ENCODE data around the gene MCF2L. TPM values are rescaled to one million over a fixed set of nuclear protein-coding genes. Genes with fewer than 3 reads are reported as not detected.

The MCF2L gene
- total RNA-seq, 1 donor = 8.0 TPM

- no peak overlapping the region for H3K4me3 ChIP-seq (ENCODE audit: low read depth, low read length)
- no peak for DNase-seq (ENCODE audit: low read depth)
- no peak for TF ChIP-seq CTCF (IDR thresholded peaks at IDR 0.05; ENCODE audit: insufficient read depth, low read length)
These were observed 37.6 kb downstream of the MCF2L start for GRCh38 chr13:113006660-113007059.

DNA sequence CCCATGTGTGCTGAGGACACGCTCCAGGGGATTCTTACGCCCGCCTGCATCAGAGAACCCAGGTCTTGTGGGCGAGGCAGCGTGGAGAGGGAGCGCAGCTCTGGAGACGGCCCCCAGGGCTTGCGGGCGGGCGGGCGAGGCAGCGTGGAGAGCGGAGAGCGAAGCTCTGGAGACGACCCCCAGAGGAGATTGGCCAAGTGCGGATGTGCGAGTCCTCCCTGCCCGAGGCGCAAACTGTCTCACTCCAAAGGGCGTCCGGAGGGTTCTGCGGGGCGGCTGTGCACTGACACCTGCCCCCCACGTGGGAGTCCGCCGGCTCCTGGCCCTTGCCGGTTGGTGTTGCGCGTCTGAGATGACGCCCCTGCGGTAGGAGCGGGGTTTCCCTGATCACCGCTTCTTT, 39.8 kb downstream of the MCF2L start:
- H3K4me3 ChIP-seq (ENCODE audit: low read depth, low read length) = no peak overlapping the region

GRCh38 chr13:113009743-113010509, 40.9 kb downstream of the MCF2L start:
- no peak for TF ChIP-seq CTCF (IDR thresholded peaks at IDR 0.05; ENCODE audit: insufficient read depth, low read length)
- no peak for DNase-seq (ENCODE audit: low read depth)
- H3K4me3 ChIP-seq (ENCODE audit: low read depth, low read length) = no peak overlapping the region

More for the DNA sequence above, 39.8 kb downstream of the MCF2L start:
- no peak for TF ChIP-seq CTCF (IDR thresholded peaks at IDR 0.05; ENCODE audit: insufficient read depth, low read length)
- no peak for DNase-seq (ENCODE audit: low read depth)

GRCh38 chr13:113010510-113010865, 41.5 kb downstream of the MCF2L start:
- no peak for TF ChIP-seq CTCF (IDR thresholded peaks at IDR 0.05; ENCODE audit: insufficient read depth, low read length)
- DNase-seq (ENCODE audit: low read depth) = no peak
- H3K4me3 ChIP-seq (ENCODE audit: low read depth, low read length) = no peak overlapping the region

- TF ChIP-seq CTCF (IDR thresholded peaks at IDR 0.05; ENCODE audit: insufficient read depth, low read length) = no peak
- no peak for DNase-seq (ENCODE audit: low read depth)
These were observed 44.3 kb downstream of the MCF2L start for GRCh38 chr13:113013303-113013702.

GRCh38 chr13:113013878-113014751, 45.1 kb downstream of the MCF2L start:
- DNase-seq (ENCODE audit: low read depth) = no peak
- TF ChIP-seq CTCF (IDR thresholded peaks at IDR 0.05; ENCODE audit: insufficient read depth, low read length) = no peak
- H3K4me3 ChIP-seq (ENCODE audit: low read depth, low read length) = no peak overlapping the region

More at GRCh38 chr13:113013303-113013702, 44.3 kb downstream of the MCF2L start:
- no peak overlapping the region for H3K4me3 ChIP-seq (ENCODE audit: low read depth, low read length)
